ENCODE measurements around the gene C13orf46.

The C13orf46 gene

DNA sequence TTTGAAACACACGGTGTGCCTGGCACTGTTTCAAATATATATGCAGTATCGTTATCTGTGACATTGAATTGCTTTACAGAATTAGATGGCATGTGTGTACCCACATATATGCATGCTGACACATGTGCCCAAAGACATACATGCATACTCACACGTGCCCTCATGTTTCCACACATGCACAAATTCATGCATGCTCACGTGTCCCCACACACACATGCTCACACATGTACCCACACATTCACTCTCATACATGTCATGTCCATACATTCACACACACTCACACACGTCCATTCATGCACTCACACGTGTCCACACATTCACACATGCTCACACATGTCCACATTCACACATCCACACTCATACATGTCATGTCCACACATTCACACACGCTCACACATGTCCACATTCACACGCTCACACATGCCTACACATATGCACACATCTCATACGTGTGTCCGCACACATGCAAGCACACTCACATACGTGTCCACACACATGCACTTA is 17.9 kb upstream of the C13orf46 start:
- no peak for DNase-seq

GRCh38 chr13:113991191-113991669 is 17.4 kb upstream of the C13orf46 start:
- DNase-seq = peak; percentile 3

DNA sequence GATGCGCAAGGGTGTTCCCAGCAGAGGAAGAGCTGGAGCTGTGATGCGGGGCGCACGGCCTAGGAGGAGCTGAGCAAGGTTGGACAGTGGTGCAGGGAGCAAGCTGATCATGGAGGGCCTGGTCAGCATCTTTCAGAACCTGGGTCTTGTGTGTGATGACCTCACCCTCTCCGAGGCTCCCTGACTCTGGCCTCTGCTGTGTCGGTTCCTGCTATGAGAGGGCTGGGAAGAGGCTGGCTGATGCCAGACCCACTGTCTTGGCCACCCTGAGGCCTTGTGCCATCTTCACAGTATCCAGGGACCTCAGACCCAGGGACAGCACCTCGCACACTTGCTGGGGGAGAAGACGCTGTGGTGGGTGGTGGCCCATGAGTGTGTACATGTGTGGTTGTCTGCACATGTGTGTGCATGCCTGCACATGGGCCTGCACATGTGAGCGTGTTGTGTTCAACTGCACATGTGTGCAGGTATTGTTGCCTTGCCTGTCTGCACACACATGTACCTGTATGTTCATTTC is 16.5 kb upstream of the C13orf46 start:
- DNase-seq = peak; percentile 46

DNA sequence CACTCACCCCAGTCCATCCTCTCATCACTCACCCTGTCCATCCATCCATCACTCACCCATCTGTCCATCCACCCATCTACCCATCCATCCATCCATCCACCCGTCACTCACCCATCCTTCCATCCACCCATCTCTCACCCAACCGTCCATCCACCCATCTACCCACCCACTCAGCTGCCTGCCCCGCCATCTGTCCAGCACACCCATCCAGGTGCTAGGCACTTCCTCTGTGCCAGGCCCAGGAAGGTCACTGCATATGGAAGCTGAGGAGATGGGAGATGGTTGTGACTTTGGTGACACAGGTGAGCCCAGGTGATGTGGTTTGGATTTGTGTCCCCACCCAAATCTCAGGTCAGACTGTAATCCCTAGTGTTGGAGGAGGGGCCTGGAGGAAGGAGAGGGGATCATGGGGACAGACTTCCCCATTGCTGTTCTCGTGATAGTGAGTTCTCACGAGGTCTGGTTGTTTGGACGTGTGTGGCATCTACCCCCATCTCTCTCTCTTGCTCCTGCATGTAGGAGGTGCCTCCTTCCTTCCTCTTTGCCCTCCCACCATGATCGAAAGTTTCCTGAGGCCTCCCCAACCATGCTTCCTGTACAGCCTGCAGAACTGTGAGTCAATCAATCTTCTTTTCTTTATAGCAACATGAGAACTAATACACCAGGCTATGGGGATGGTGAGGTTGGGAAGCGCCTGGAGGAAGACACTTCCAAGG is 15.9 kb upstream of the C13orf46 start:
- peak; percentile 43 for DNase-seq

DNA sequence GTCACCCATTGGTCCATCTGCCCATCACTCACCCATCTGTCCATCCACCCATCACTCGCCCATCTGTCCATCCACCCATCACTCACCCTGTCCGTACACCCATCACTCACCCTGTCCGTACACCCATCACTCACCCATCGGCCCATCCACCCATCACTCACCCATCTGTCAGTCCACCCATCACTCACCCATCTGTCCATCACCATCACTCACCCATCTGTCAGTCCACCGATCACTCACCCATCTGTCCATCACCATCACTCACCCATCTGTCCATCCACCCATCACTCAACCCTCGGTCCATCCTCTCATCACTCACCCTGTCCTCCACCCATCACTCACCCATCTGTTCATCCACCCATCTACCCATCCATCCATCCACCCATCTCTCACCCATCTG is 15.0 kb upstream of the C13orf46 start:
- peak; percentile 12 for DNase-seq

GRCh38 chr13:113982296-113982661 is 8.4 kb upstream of the C13orf46 start:
- DNase-seq = peak; percentile 58

- DNase-seq = peak; percentile 59
Measured at GRCh38 chr13:113981611-113982295, 7.9 kb upstream of the C13orf46 start.

DNA sequence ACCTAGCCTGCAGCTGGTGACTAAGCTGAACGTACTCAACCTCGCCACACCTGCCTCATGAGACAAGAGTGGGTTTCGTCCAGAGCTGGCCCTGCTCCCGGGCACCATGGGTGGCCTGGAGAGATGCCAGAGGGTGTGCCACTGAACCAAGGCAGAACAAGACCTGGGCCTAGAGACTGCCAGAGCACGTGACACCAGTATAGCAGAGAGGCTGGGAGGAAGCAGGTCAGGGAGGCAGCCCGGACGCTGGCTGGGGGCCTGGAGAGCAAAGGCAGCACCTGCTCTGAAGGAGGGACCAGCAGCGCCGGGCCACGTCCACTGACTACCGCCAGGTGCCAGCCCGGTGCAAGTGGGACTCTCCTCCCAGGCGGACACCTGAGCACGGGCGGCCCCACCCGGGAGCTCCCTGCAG is 7.3 kb upstream of the C13orf46 start:
- DNase-seq = no peak

GRCh38 chr13:113980489-113981064 is 6.7 kb upstream of the C13orf46 start:
- no peak for DNase-seq

- no peak for DNase-seq
Measured at GRCh38 chr13:113979791-113980471, 6.1 kb upstream of the C13orf46 start.

GRCh38 chr13:113978741-113979481 is 5.0 kb upstream of the C13orf46 start:
- no peak for DNase-seq

DNA sequence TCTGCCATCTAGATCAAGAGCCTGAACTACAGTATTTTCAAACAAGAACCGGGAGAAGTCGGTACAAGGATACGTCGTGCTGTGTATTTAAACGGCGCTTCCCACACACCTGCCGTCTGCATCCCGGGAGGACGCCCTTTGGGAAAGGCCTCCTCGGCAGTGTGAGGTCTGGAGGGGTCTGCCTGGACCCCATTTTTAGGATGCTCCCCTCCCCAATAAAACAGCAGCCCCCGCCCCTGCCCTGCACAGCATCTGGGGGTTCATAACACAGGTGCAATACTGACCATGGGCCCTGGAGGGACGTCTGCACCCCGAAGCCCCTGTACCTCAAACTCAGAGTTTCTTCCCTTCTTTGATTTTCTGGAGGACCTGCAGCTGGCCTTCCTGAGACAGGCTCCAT is 4.1 kb upstream of the C13orf46 start:
- DNase-seq = no peak

GRCh38 chr13:113976711-113977684 is 3.1 kb upstream of the C13orf46 start:
- DNase-seq = no peak

- DNase-seq = no peak
Measured at GRCh38 chr13:113975416-113975815, 1.5 kb upstream of the C13orf46 start.

- DNase-seq = no peak
Measured at GRCh38 chr13:113974304-113975281, 717 bp upstream of the C13orf46 start.

DNA sequence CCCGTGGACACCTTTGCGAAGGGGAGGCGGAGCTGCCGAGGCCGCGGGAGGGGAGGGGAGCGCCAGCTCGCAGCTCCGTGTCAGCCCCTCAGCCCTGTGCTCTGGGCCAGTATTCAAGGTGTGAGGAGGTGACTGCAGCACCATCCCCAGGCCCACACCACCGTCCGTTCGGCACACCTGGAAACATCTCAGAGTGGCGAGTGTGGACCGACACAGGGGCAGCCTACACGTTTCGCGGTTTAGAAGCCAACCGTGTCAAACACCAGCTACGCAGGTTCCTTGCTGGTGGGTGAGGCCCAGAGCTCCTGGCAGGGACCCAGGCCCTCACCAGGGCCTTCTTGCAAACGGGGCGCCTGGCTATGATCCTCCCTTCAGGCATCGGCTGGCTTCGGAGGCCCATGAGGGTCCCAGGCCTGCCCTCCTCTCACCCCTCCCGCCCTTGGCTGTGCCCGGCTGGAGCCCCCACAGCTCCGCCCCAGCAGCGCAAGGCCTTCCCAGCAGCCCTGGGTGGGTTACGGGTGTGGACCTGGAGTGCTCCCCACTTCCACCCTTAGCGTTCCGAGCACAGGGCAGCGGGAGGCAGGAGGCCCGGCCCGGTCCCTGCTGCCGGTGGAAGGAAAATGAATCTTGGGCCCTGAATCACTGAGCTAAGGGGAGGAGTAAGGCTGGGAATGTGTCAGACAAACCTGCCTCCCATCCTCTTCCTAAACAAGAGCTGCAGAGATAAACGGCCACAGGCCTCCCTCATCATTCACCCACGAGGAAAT is 1.2 kb downstream of the C13orf46 start:
- no peak for DNase-seq

GRCh38 chr13:113971471-113972231 is 2.2 kb downstream of the C13orf46 start:
- DNase-seq = no peak

GRCh38 chr13:113970810-113971470 is 2.9 kb downstream of the C13orf46 start:
- DNase-seq = no peak

All from activated effector memory CD4-positive, alpha-beta T cell treated with anti-CD3 and anti-CD28 coated beads, Interleukin-2, amount 50 U/mL, for 16 hours (primary cell).